ENCODE results near the gene SRRM4. TPM values are rescaled to one million over a fixed set of nuclear protein-coding genes. Genes with fewer than 3 reads are reported as not detected.
A peak's percentile ranks its signal among the peaks of the same experiment; 100 is the strongest.

Gene SRRM4
- total RNA-seq, 1 experiment from 2014 or later = 1.4 TPM

DNA sequence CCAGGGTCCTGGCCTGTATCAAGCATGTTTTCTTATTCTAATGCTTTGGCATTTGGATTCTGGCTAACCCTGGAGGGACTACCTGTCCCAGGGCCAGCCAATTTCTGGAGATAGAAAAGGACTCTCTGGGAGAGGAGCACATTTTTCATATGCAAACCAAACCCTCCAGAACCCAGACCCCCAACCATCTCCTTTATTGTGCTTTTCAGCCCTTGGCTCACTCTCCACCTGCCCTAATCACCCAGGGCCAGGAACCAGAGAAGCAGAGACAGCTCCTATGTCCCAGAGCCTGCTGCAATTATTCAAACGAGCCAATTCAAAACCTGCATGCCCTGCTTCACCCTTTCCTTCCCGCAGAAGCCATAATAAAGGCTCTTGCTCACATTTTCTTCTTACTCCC is 221.2 kb downstream of the SRRM4 start:
- Histone ChIP-seq H3K56ac (ENCODE audit: insufficient read length, low read depth, low read length) (no peak overlapping the region), H3K18ac (ENCODE audit: insufficient read length, low read depth, low read length) (no peak overlapping the region)
- H3K27ac Mint-ChIP-seq = peak overlapping the region; percentile 73 to 94 (median 91); a peak in 5 of 7 replicates

More for the DNA sequence above, 221.2 kb downstream of the SRRM4 start:
- DNase-seq = no peak
- no peak overlapping the region for H2BK15ac ChIP-seq (ENCODE audit: low read depth, low read length)
- no peak overlapping the region for H3K27ac ChIP-seq (ENCODE audit: insufficient read length, low read depth, low read length)
- H3K4ac ChIP-seq (ENCODE audit: low read depth, low read length) = no peak overlapping the region
- H3K14ac ChIP-seq (ENCODE audit: insufficient read depth, low read length) = no peak overlapping the region
- Mint-ChIP-seq H3K4me1 (peaks cover 72 to 75% of the 10 kb centered on the region in 2 experiments), H3K9me3 (no peaks in the 10 kb centered on the region), H3K4me3 (0 out of 5 replicates have a peak overlapping the region, but pooled peaks of 1 of the 2 experiments have one; percentile 19), H3K36me3 (ENCODE audit: insufficient read depth in 1 of 3, low read depth in 3 of 3) (peaks cover 0 to 2% (median 0%) of the 10 kb centered on the region in 3 experiments; a peak in 1 of 7 replicates), H3K27me3 (ENCODE audit: low read depth) (no peaks in the 10 kb centered on the region; the same call in none of the 2 replicates)
- no peak overlapping the region for H4K8ac ChIP-seq (replicated peaks; ENCODE audit: insufficient read length, low read depth, low read length)
- no peak overlapping the region for H2BK12ac ChIP-seq (ENCODE audit: insufficient read length, low read depth, low read length)
- H3K9ac ChIP-seq (ENCODE audit: extremely low read depth, insufficient read length, low read length) = no peak overlapping the region
- no peaks in the 10 kb centered on the region for H4K20me1 ChIP-seq (ENCODE audit: control insufficient read depth, insufficient read depth, insufficient read length)
- no peak overlapping the region for H3T11ph ChIP-seq (ENCODE audit: low read length)
- H2AK5ac ChIP-seq (ENCODE audit: insufficient read length, low read length) = no peak overlapping the region
- H2BK5ac ChIP-seq (ENCODE audit: insufficient read length, low read length) = no peak overlapping the region
- H3K4me1 ChIP-seq (ENCODE audit: insufficient read depth, low read length) = peaks cover 11% of the 10 kb centered on the region; the same call in 1 of the 2 replicates
- TF ChIP-seq, protein P1, sequence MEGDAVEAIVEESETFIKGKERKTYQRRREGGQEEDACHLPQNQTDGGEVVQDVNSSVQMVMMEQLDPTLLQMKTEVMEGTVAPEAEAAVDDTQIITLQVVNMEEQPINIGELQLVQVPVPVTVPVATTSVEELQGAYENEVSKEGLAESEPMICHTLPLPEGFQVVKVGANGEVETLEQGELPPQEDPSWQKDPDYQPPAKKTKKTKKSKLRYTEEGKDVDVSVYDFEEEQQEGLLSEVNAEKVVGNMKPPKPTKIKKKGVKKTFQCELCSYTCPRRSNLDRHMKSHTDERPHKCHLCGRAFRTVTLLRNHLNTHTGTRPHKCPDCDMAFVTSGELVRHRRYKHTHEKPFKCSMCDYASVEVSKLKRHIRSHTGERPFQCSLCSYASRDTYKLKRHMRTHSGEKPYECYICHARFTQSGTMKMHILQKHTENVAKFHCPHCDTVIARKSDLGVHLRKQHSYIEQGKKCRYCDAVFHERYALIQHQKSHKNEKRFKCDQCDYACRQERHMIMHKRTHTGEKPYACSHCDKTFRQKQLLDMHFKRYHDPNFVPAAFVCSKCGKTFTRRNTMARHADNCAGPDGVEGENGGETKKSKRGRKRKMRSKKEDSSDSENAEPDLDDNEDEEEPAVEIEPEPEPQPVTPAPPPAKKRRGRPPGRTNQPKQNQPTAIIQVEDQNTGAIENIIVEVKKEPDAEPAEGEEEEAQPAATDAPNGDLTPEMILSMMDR (conservative IDR thresholded peaks at IDR 0.05) = no peak
- no peaks in the 10 kb centered on the region for H3K79me2 ChIP-seq (ENCODE audit: insufficient read depth, low read length)
- no peaks in the 10 kb centered on the region for H3K79me1 ChIP-seq (ENCODE audit: insufficient read depth, low read depth, low read length, poor library complexity, severe bottlenecking)
- H2BK20ac ChIP-seq (ENCODE audit: low read depth, low read length, poor library complexity, severe bottlenecking) = no peak overlapping the region
- no peak overlapping the region for H2AFZ ChIP-seq (ENCODE audit: low read length)
- H3K23me2 ChIP-seq (ENCODE audit: insufficient read length, low read depth, low read length, poor library complexity, severe bottlenecking) = no peaks in the 10 kb centered on the region
- no peak overlapping the region for H2BK120ac ChIP-seq (ENCODE audit: low read depth, low read length, poor library complexity, severe bottlenecking)
- H4K5ac ChIP-seq (ENCODE audit: insufficient read length, low read depth, low read length) = no peak overlapping the region
- H3K4me2 ChIP-seq (ENCODE audit: insufficient read depth, insufficient read length, low read length) = no peak overlapping the region
- H4K91ac ChIP-seq (ENCODE audit: insufficient read length, low read depth, low read length) = no peak overlapping the region
- no peak overlapping the region for H3K23ac ChIP-seq (ENCODE audit: insufficient read length, low read depth, low read length)
- no peaks in the 10 kb centered on the region for H3K9me3 ChIP-seq (ENCODE audit: control insufficient read depth, low read depth, low read length)
- WGBS (ENCODE audit: extremely low coverage, insufficient read length, low lambda C conversion rate) = no CpG with 5 or more reads among the region's 2 CpGs
- H3K27me3 ChIP-seq (ENCODE audit: insufficient read depth, low read length) = no peaks in the 10 kb centered on the region

Measured in H9 (cell line).